HepG2 (cell line): ENCODE results near the gene CBX5. TPM values are rescaled to one million over a fixed set of nuclear protein-coding genes. Genes with fewer than 3 reads are reported as not detected.

Experiments
- CCDC6 ChIP-seq: sonication (generic); formaldehyde crosslinking; IDR thresholded peaks from 2 replicates; pipeline ENCODE4 v1.8.1; 2022; ENCODE audit warnings: mild to moderate bottlenecking, missing genetic modification reagents, moderate library complexity
- FOXA3 ChIP-seq: IDR thresholded peaks from 2 replicates; pipeline ENCODE4 v1.6.1; 2016; ENCODE audit warnings: missing genetic modification reagents, missing compliant biosample characterization
- GATAD1 ChIP-seq: IDR thresholded peaks from 2 replicates; pipeline ENCODE4 v1.6.1; 2016; ENCODE audit warnings: missing genetic modification reagents, missing compliant biosample characterization
- MATR3 ChIP-seq: sonication (generic); formaldehyde crosslinking; IDR thresholded peaks from 2 replicates; pipeline ENCODE4 v1.4.0; 2020; ENCODE audit warnings: missing genetic modification reagents
- MIXL1 ChIP-seq: IDR thresholded peaks from 2 replicates; pipeline ENCODE4 v1.6.1; 2016
- MYNN ChIP-seq: sonication (generic); formaldehyde crosslinking; IDR thresholded peaks from 2 replicates; pipeline ENCODE4 v1.4.0; 2020; ENCODE audit warnings: mild to moderate bottlenecking, low read depth, missing genetic modification reagents
- PAX8 ChIP-seq: sonication (generic); formaldehyde crosslinking; IDR thresholded peaks from 2 replicates; pipeline ENCODE4 v1.8.0; 2022; ENCODE audit warnings: mild to moderate bottlenecking, missing genetic modification reagents, borderline replicate concordance
- PHF20 ChIP-seq: sonication (generic); formaldehyde crosslinking; IDR thresholded peaks from 2 replicates; pipeline ENCODE4 v1.5.0; 2020; ENCODE audit warnings: mild to moderate bottlenecking, missing genetic modification reagents
- RFX1 ChIP-seq: fragments of 450-650 bp; IDR thresholded peaks from 2 replicates; pipeline ENCODE4 v1.6.1; 2017
- SP140L ChIP-seq: sonication (generic); formaldehyde crosslinking; IDR thresholded peaks from 2 replicates; pipeline ENCODE4 v1.4.0; 2020; ENCODE audit warnings: missing genetic modification reagents, borderline replicate concordance
- STAG1 ChIP-seq: sonication (generic); formaldehyde crosslinking; IDR thresholded peaks from 2 replicates; pipeline ENCODE4 v1.4.0; 2020; ENCODE audit warnings: missing genetic modification reagents
- ZNF225 ChIP-seq: sonication (generic); formaldehyde crosslinking; IDR thresholded peaks from 2 replicates; pipeline ENCODE4 v1.4.0; 2020; ENCODE audit warnings: mild to moderate bottlenecking, missing genetic modification reagents
- ZNF34 ChIP-seq: sonication (generic); formaldehyde crosslinking; IDR thresholded peaks from 2 replicates; pipeline ENCODE4 v1.4.0; 2020; ENCODE audit warnings: mild to moderate bottlenecking, missing genetic modification reagents, borderline replicate concordance
- ZNF501 ChIP-seq: sonication (generic); formaldehyde crosslinking; IDR thresholded peaks from 2 replicates; pipeline ENCODE4 v1.5.1; 2020; ENCODE audit warnings: mild to moderate bottlenecking, moderate library complexity, missing genetic modification reagents
- ZNF564 ChIP-seq: sonication (generic); formaldehyde crosslinking; IDR thresholded peaks from 2 replicates; pipeline ENCODE4 v1.8.1; 2023; ENCODE audit warnings: mild to moderate bottlenecking, missing genetic modification reagents
- ZNF629 ChIP-seq: sonication (generic); formaldehyde crosslinking; conservative IDR thresholded peaks from 2 replicates; pipeline ENCODE4 v1.5.0; 2020; ENCODE audit warnings: missing genetic modification reagents
- ZNF782 ChIP-seq: sonication (generic); formaldehyde crosslinking; IDR thresholded peaks from 2 replicates; pipeline ENCODE4 v1.4.0; 2020; ENCODE audit warnings: missing genetic modification reagents, mild to moderate bottlenecking, borderline replicate concordance
- polyA plus RNA-seq, 8 experiments: library from polyadenylated mRNA; depleted of rRNA in 3 of 8; stranded (reverse) in 7 of 8; unstranded in 1 of 8; fragments of >200 nt; fragmentation: Illumina TruSeq in 4 of 8; extraction: Trizol in 4 of 8; gene quantifications; 2 replicates each; pipeline versions ENCODE4 v1.2.1 to v1.2.3, GENCODE V29; 2011 to 2016; ENCODE audit warnings: low read depth in 4 of 8, missing spikeins in 1 of 8, mixed read lengths in 1 of 8; ENCODE audit not compliant: insufficient read depth in 1 of 8
- total RNA-seq, 5 experiments: library from RNA; depleted of rRNA; stranded (reverse); fragments of >200 nt; fragmentation: Illumina TruSeq; extraction: Trizol; gene quantifications; 2 replicates each; pipeline ENCODE4 v1.2.3, GENCODE V29; 2016; ENCODE audit warnings: low read depth in 1 of 5
- TF ChIP-seq, protein P1 (sequence below), 2 experiments: sonication (generic) in 1 of 2; formaldehyde crosslinking in 1 of 2; IDR thresholded peaks; 2 replicates each; pipeline versions ENCODE4 v1.4.0 to v1.6.1; 2018 to 2020; ENCODE audit warnings: missing genetic modification reagents in 2 of 2, borderline replicate concordance in 1 of 2, low read depth in 1 of 2, mild to moderate bottlenecking in 1 of 2, missing biosample characterization in 1 of 2
- TF ChIP-seq, protein P2 (sequence below): sonication (generic); formaldehyde crosslinking; IDR thresholded peaks from 2 replicates; pipeline ENCODE4 v1.5.1; 2020; ENCODE audit warnings: mild to moderate bottlenecking, missing genetic modification reagents, borderline replicate concordance
- TF ChIP-seq, protein P3 (sequence below): sonication (generic); formaldehyde crosslinking; IDR thresholded peaks from 2 replicates; pipeline ENCODE4 v1.4.0; 2020; ENCODE audit warnings: mild to moderate bottlenecking, missing genetic modification reagents
- TF ChIP-seq, protein P4 (sequence below): sonication (generic); formaldehyde crosslinking; IDR thresholded peaks from 2 replicates; pipeline ENCODE4 v1.9.0; 2021; ENCODE audit warnings: missing genetic modification reagents, mild to moderate bottlenecking, borderline replicate concordance
- TF ChIP-seq, protein P5 (sequence below): sonication (generic); formaldehyde crosslinking; IDR thresholded peaks from 2 replicates; pipeline ENCODE4 v1.4.0; 2020; ENCODE audit warnings: mild to moderate bottlenecking, missing genetic modification reagents
- TF ChIP-seq, protein P6 (sequence below): sonication (generic); formaldehyde crosslinking; IDR thresholded peaks from 2 replicates; pipeline ENCODE4 v1.4.0; 2020; ENCODE audit warnings: low read depth, mild to moderate bottlenecking, missing genetic modification reagents

The CBX5 gene
- total and polyA plus RNA-seq, 2 of the 13 experiments (the other 11 are each of a cell fraction or from before 2014, with no cell fraction given) = 16.0 to 22.2 TPM

DNA sequence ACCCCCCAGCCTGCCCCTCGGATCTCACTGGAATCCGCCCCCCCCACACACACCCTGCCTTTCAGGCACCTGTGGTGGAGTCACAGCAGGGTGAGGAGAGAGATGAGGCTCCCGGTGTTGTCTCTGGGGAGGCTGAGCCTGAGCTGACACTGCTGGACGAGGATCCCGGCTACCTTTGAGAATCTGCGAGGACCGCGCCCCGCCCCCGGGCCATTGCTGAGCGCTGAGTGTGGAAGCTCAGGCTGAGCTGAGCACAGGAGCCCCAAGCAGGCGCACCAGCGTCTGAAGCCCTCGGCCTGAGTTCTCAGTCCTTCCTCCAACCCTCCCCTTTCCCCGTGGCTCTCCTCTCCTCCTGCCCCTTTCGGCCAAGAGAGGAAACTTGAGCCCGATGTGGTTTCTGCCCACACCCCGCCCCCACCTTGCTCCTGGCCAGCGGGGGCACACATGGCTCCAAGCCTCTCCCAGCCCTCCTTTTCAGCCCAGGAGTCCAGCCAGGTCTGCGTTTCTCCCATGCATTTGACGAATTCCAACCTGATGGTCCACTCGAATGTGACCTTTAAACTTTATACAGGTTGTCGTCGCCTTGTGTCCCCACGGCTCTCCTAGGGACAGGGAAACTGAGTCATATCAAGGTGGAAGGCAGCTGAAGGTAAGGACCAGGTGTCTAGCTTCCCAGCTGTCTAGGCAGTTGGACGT, 21.0 kb upstream of the CBX5 start, which contains the start of gene NFE2 (continued):
- TF ChIP-seq, protein P1, sequence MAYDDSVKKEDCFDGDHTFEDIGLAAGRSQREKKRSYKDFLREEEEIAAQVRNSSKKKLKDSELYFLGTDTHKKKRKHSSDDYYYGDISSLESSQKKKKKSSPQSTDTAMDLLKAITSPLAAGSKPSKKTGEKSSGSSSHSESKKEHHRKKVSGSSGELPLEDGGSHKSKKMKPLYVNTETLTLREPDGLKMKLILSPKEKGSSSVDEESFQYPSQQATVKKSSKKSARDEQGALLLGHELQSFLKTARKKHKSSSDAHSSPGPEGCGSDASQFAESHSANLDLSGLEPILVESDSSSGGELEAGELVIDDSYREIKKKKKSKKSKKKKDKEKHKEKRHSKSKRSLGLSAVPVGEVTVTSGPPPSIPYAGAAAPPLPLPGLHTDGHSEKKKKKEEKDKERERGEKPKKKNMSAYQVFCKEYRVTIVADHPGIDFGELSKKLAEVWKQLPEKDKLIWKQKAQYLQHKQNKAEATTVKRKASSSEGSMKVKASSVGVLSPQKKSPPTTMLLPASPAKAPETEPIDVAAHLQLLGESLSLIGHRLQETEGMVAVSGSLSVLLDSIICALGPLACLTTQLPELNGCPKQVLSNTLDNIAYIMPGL (CRISPR knock-in tag; IDR thresholded peaks at IDR 0.05; ENCODE audit: borderline replicate concordance in 1 of 2, low read depth in 1 of 2) = peak; percentile 38 to 45; a peak in 1 of 4 replicates
- TF ChIP-seq CCDC6 (CRISPR knock-in tag) = 0 out of 2 replicates have a peak, but pooled peaks have one; percentile 16
- no peak for TF ChIP-seq STAG1
- TF ChIP-seq RFX1 = no peak
- TF ChIP-seq, protein P2, sequence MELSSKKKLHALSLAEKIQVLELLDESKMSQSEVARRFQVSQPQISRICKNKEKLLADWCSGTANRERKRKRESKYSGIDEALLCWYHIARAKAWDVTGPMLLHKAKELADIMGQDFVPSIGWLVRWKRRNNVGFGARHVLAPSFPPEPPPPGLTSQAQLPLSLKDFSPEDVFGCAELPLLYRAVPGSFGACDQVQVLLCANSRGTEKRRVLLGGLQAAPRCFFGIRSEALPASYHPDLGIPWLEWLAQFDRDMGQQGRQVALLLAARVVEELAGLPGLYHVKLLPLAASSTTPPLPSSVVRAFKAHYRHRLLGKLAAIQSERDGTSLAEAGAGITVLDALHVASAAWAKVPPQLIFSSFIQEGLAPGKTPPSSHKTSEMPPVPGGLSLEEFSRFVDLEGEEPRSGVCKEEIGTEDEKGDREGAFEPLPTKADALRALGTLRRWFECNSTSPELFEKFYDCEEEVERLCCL (CRISPR knock-in tag) = no peak
- no peak for TF ChIP-seq ZNF501 (CRISPR knock-in tag)
- TF ChIP-seq MATR3 (CRISPR knock-in tag) = no peak
- TF ChIP-seq ZNF225 = no peak
- no peak for TF ChIP-seq PAX8 (CRISPR knock-in tag)
- TF ChIP-seq, protein P3, sequence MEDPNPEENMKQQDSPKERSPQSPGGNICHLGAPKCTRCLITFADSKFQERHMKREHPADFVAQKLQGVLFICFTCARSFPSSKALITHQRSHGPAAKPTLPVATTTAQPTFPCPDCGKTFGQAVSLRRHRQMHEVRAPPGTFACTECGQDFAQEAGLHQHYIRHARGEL = no peak
- TF ChIP-seq, protein P4, sequence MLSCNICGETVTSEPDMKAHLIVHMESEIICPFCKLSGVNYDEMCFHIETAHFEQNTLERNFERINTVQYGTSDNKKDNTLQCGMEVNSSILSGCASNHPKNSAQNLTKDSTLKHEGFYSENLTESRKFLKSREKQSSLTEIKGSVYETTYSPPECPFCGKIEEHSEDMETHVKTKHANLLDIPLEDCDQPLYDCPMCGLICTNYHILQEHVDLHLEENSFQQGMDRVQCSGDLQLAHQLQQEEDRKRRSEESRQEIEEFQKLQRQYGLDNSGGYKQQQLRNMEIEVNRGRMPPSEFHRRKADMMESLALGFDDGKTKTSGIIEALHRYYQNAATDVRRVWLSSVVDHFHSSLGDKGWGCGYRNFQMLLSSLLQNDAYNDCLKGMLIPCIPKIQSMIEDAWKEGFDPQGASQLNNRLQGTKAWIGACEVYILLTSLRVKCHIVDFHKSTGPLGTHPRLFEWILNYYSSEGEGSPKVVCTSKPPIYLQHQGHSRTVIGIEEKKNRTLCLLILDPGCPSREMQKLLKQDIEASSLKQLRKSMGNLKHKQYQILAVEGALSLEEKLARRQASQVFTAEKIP (CRISPR knock-in tag) = no peak
- TF ChIP-seq GATAD1 (CRISPR knock-in tag) = no peak
- no peak for TF ChIP-seq FOXA3 (CRISPR knock-in tag)
- TF ChIP-seq, protein P5, sequence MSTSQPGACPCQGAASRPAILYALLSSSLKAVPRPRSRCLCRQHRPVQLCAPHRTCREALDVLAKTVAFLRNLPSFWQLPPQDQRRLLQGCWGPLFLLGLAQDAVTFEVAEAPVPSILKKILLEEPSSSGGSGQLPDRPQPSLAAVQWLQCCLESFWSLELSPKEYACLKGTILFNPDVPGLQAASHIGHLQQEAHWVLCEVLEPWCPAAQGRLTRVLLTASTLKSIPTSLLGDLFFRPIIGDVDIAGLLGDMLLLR (CRISPR knock-in tag) = peak; percentile 49; the same call in 1 of the 2 replicates
- TF ChIP-seq ZNF629 (CRISPR knock-in tag) = no peak
- no peak for TF ChIP-seq PHF20
- TF ChIP-seq SP140L (CRISPR knock-in tag) = no peak
- TF ChIP-seq ZNF34 (CRISPR knock-in tag) = no peak
- no peak for TF ChIP-seq MIXL1
- TF ChIP-seq ZNF564 = 0 out of 2 replicates have a peak, but pooled peaks have one; percentile 60
- TF ChIP-seq ZNF782 (CRISPR knock-in tag) = no peak
- TF ChIP-seq, protein P6, sequence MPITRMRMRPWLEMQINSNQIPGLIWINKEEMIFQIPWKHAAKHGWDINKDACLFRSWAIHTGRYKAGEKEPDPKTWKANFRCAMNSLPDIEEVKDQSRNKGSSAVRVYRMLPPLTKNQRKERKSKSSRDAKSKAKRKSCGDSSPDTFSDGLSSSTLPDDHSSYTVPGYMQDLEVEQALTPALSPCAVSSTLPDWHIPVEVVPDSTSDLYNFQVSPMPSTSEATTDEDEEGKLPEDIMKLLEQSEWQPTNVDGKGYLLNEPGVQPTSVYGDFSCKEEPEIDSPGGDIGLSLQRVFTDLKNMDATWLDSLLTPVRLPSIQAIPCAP (CRISPR knock-in tag) = no peak
- TF ChIP-seq MYNN (CRISPR knock-in tag) = no peak
